ENCODE data around the gene MOB4.

The MOB4 gene

GRCh38 chr2:197515739-197516392, at the start of gene MOB4:
Gene MOB4 (plus strand): TSS chr2:197516066. CDS start chr2:197516087, 21 bp downstream.
- no peak for TF ChIP-seq CTCF (IDR thresholded peaks at IDR 0.05)

- no peak for TF ChIP-seq CTCF (IDR thresholded peaks at IDR 0.05)
Measured at GRCh38 chr2:197472166-197472565, 43.7 kb upstream of the MOB4 start.

GRCh38 chr2:197477797-197478196, 38.1 kb upstream of the MOB4 start:
- TF ChIP-seq CTCF (IDR thresholded peaks at IDR 0.05) = no peak

- no peak for TF ChIP-seq CTCF (IDR thresholded peaks at IDR 0.05)
Measured at GRCh38 chr2:197480165-197481036, 35.5 kb upstream of the MOB4 start.

GRCh38 chr2:197486175-197486574, 29.7 kb upstream of the MOB4 start:
- no peak for TF ChIP-seq CTCF (IDR thresholded peaks at IDR 0.05)

GRCh38 chr2:197487385-197487784, 28.5 kb upstream of the MOB4 start:
- no peak for TF ChIP-seq CTCF (IDR thresholded peaks at IDR 0.05)

- TF ChIP-seq CTCF (IDR thresholded peaks at IDR 0.05) = no peak
Measured at GRCh38 chr2:197495433-197496134, 20.3 kb upstream of the MOB4 start.
